Right lobe of liver (tissue), 6 donors: ENCODE measurements around the gene PGM5. TPM values are rescaled to one million over a fixed set of nuclear protein-coding genes. Genes with fewer than 3 reads are reported as not detected.

ENCODE experiments used
- ATAC-seq, 4 donors: fragments of 200-7000 bp; cut with Tn5 transposase; one replicate each; pipeline ENCODE4 v1.9.1; 2020; ENCODE audit warnings: mild to moderate bottlenecking in 4 of 4, moderate library complexity in 4 of 4
- DNase-seq, 3 donors: peaks; one replicate each; pipeline ENCODE4 v3.0.0-alpha.2; 2020
- H3K27ac ChIP-seq, 3 donors: fragments of 200-600 bp; one replicate each; pipeline ENCODE4 v1.8.0; 2022
- H3K27me3 ChIP-seq, 2 donors: fragments of 200-600 bp; one replicate each; pipeline ENCODE4 v1.8.0; 2022
- H3K36me3 ChIP-seq, 4 donors: fragments of 200-600 bp; sonication (generic) in 1 of 4; one replicate each; pipeline versions ENCODE4 v1.5.1 to v1.8.0; 2017 to 2022; ENCODE audit warnings: control low read depth in 1 of 4
- H3K4me1 ChIP-seq, 4 donors: fragments of 200-600 bp; sonication (generic) in 1 of 4; one replicate each; pipeline versions ENCODE4 v1.5.1 to v1.8.0; 2017 to 2022; ENCODE audit warnings: control low read depth in 1 of 4
- H3K4me3 ChIP-seq, 3 donors: fragments of 200-600 bp; one replicate each; pipeline ENCODE4 v1.8.0; 2022
- H3K9me3 ChIP-seq, 4 donors: fragments of 200-600 bp; sonication (generic) in 1 of 4; one replicate each; pipeline versions ENCODE4 v1.5.1 to v1.8.0; 2017 to 2022; ENCODE audit warnings: control low read depth in 1 of 4
- CTCF ChIP-seq, 4 donors: fragments of 200-600 bp in 3 of 4; fragments of 450-650 bp in 1 of 4; IDR thresholded peaks; one replicate each; pipeline versions ENCODE4 v1.5.1 to v1.8.0; 2016 to 2022; ENCODE audit warnings: antibody characterized with exemption in 4 of 4, mild to moderate bottlenecking in 2 of 4
- POLR2A ChIP-seq: fragments of 450-650 bp; IDR thresholded peaks from one replicate; pipeline ENCODE4 v1.6.1; 2017; ENCODE audit warnings: antibody characterized with exemption, mild to moderate bottlenecking
- WGBS: methylation state at CpG from one replicate; pipeline ENCODE4 v1.1.6; 2018; ENCODE audit warnings: low coverage, low lambda C conversion rate; ENCODE audit not compliant: insufficient coverage; ENCODE audit errors: missing lambda C conversion rate; 5-methylcytosine and 5-hydroxymethylcytosine counted together
- intact Hi-C, 2 donors: fragments of 100-400 bp; cut with DNase I; formaldehyde crosslinking; loops; one replicate each; pipeline versions ENCODE4 v1.11.2 to v1.14.1; 2022
- total RNA-seq, 6 experiments: library from RNA; depleted of rRNA in 2 of 6; stranded (reverse); fragments of >200 nt in 2 of 6; fragmentation: NEBNext Ultra II Directional in 3 of 6; extraction: Animal tissue kit (Norgen Biotek cat#: 25700) in 3 of 6; gene quantifications; one replicate each; pipeline versions ENCODE4 v1.1.0 to v1.2.4, GENCODE V29; 2016 to 2023
- donor health status: DM: no; HTN: yes; CAD: no.
- donor health status: DM: no; HTN: no; CAD: no.
- donor health status: DM: no; HTN: no; CAD: no.
- donor health status: DM: no; HTN: yes; CAD: no.
- donor health status: DM: no; HTN: yes; CAD: no.

Gene PGM5
- total RNA-seq, 6 experiments from 2014 or later: 1.4 to 3.5 (median 2.9) TPM

GRCh38 chr9:68446836-68447235, 90.4 kb downstream of the PGM5 start:
- no peaks in the 10 kb centered on the region for H3K27me3 ChIP-seq
- no peaks in the 10 kb centered on the region for H3K36me3 ChIP-seq
- intact Hi-C loops: no loop called here
- H3K4me3 ChIP-seq: no peak overlapping the region
- H3K27ac ChIP-seq: no peak overlapping the region
- no peak for ATAC-seq
- 61% methylated on average over 7 of the region's 7 CpGs for WGBS
- DNase-seq: no peak
- no peaks in the 10 kb centered on the region for H3K9me3 ChIP-seq
- H3K4me1 ChIP-seq: no peaks in the 10 kb centered on the region
- TF ChIP-seq POLR2A: no peak
- TF ChIP-seq CTCF (IDR thresholded peaks at IDR 0.05): no peak

GRCh38 chr9:68447611-68448010, 91.2 kb downstream of the PGM5 start:
- H3K27ac ChIP-seq: no peak overlapping the region
- TF ChIP-seq POLR2A (no peak), CTCF (IDR thresholded peaks at IDR 0.05) (no peak)
- no peaks in the 10 kb centered on the region for H3K9me3 ChIP-seq
- intact Hi-C loops: no loop called here
- ATAC-seq (no peak), DNase-seq (no peak)
- H3K27me3 ChIP-seq: no peaks in the 10 kb centered on the region
- 63% methylated on average over 2 of the region's 2 CpGs for WGBS
- no peaks in the 10 kb centered on the region for H3K4me1 ChIP-seq
- H3K36me3 ChIP-seq: no peaks in the 10 kb centered on the region
- no peak overlapping the region for H3K4me3 ChIP-seq

GRCh38 chr9:68454579-68455334, 98.3 kb downstream of the PGM5 start:
- Histone ChIP-seq H3K9me3 (no peaks in the 10 kb centered on the region), H3K4me3 (no peak overlapping the region), H3K4me1 (no peaks in the 10 kb centered on the region), H3K36me3 (no peaks in the 10 kb centered on the region), H3K27ac (no peak overlapping the region), H3K27me3 (no peaks in the 10 kb centered on the region)
- TF ChIP-seq CTCF (IDR thresholded peaks at IDR 0.05) (no peak), POLR2A (no peak)
- no peak for ATAC-seq
- no peak for DNase-seq
- intact Hi-C loops: no loop called here
- 64% methylated on average over 5 of the region's 13 CpGs for WGBS

GRCh38 chr9:68455451-68455850, 99.0 kb downstream of the PGM5 start:
- ATAC-seq: no peak
- no peak for DNase-seq
- no peaks in the 10 kb centered on the region for H3K27me3 ChIP-seq
- no peaks in the 10 kb centered on the region for H3K4me1 ChIP-seq
- H3K4me3 ChIP-seq: no peak overlapping the region
- no peaks in the 10 kb centered on the region for H3K9me3 ChIP-seq
- no peak for TF ChIP-seq CTCF (IDR thresholded peaks at IDR 0.05)
- no peak for TF ChIP-seq POLR2A
- intact Hi-C loops: no loop called here
- 70% methylated on average over 2 of the region's 2 CpGs for WGBS
- no peaks in the 10 kb centered on the region for H3K36me3 ChIP-seq
- H3K27ac ChIP-seq: no peak overlapping the region
